Stimulated activated CD8-positive, alpha-beta memory T cell treated with anti-CD3 and anti-CD28 coated beads, Interleukin-15, amount 100 ng/mL, for 24 hours (primary cell): ENCODE results near the gene SYK.

Experiments used
- DNase-seq: peaks from one replicate; pipeline ENCODE4 v3.0.0-alpha.2; 2020; ENCODE audit warnings: low read depth

SYK gene

GRCh38 chr9:90946982-90947381, 145.4 kb downstream of the SYK start:
- DNase-seq, result no peak
